Measurements from ENCODE around the gene ADAMTS18.

- TF ChIP-seq POLR2A (IDR thresholded peaks at IDR 0.05), result no peak
- TF ChIP-seq, protein P1, sequence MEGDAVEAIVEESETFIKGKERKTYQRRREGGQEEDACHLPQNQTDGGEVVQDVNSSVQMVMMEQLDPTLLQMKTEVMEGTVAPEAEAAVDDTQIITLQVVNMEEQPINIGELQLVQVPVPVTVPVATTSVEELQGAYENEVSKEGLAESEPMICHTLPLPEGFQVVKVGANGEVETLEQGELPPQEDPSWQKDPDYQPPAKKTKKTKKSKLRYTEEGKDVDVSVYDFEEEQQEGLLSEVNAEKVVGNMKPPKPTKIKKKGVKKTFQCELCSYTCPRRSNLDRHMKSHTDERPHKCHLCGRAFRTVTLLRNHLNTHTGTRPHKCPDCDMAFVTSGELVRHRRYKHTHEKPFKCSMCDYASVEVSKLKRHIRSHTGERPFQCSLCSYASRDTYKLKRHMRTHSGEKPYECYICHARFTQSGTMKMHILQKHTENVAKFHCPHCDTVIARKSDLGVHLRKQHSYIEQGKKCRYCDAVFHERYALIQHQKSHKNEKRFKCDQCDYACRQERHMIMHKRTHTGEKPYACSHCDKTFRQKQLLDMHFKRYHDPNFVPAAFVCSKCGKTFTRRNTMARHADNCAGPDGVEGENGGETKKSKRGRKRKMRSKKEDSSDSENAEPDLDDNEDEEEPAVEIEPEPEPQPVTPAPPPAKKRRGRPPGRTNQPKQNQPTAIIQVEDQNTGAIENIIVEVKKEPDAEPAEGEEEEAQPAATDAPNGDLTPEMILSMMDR (IDR thresholded peaks at IDR 0.05), result no peak
Measured at GRCh38 chr16:77406680-77407079, 28.2 kb downstream of the ADAMTS18 start.
